Mucosa of rectum (tissue), 2 donors: Measurements from ENCODE around the gene MED13L.

Source experiments
- H3K27ac ChIP-seq, 2 donors: one replicate each; pipeline ENCODE4 v1.7.0; 2013; ENCODE audit warnings: inconsistent platforms in 2 of 2, low read depth in 2 of 2, low read length in 2 of 2
- H3K27me3 ChIP-seq, 2 donors: one replicate each; pipeline ENCODE4 v1.7.0; 2013; ENCODE audit warnings: low read length in 2 of 2; ENCODE audit not compliant: control insufficient read depth in 2 of 2, insufficient read depth in 2 of 2
- H3K36me3 ChIP-seq, 2 donors: one replicate each; pipeline ENCODE4 v1.7.0; 2013; ENCODE audit warnings: low read length in 2 of 2; ENCODE audit not compliant: control insufficient read depth in 2 of 2, insufficient read depth in 2 of 2
- H3K4me1 ChIP-seq, 2 donors: one replicate each; pipeline ENCODE4 v1.7.0; 2013; ENCODE audit warnings: low read length in 2 of 2, mild to moderate bottlenecking in 1 of 2; ENCODE audit not compliant: control insufficient read depth in 2 of 2, insufficient read depth in 2 of 2
- H3K4me3 ChIP-seq, 2 donors: one replicate each; pipeline ENCODE4 v1.7.0; 2013; ENCODE audit warnings: low read length in 2 of 2
- H3K9ac ChIP-seq, 2 donors: one replicate each; pipeline ENCODE4 v1.7.0; 2013; ENCODE audit warnings: low read length in 2 of 2, low read depth in 1 of 2, mild to moderate bottlenecking in 1 of 2
- H3K9me3 ChIP-seq, 2 donors: one replicate each; pipeline ENCODE4 v1.7.0; 2013; ENCODE audit warnings: low read length in 2 of 2; ENCODE audit not compliant: control insufficient read depth in 2 of 2
- donor health status: healthy.
- donor health status: Normal muscosa, but diverticular disease.

The MED13L gene

GRCh38 chr12:115943630-115944391 lies 333.7 kb downstream of the MED13L start:
- Histone ChIP-seq H3K4me3 (no peak overlapping the region), H3K27ac (no peak overlapping the region)

DNA sequence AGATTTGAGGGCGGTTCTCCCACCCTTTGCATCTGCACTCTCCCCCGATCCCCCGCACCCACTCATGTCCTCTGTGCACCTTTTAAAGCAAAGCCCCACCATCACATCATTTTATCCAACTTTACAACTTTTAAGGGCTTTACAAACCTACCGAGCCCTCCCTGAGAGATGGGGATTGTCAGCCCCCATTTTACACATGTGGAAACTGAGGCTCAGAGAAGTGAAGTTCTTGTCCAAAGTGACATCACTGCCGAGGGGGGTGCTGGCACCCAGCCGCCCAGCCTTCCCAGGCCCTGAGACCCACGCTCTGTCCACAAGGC lies 334.2 kb downstream of the MED13L start:
- Histone ChIP-seq H3K36me3 (no peaks in the 10 kb centered on the region), H3K27me3 (no peaks in the 10 kb centered on the region), H3K4me1 (no peaks in the 10 kb centered on the region), H3K9me3 (peaks cover 0 to 5% of the 10 kb centered on the region in 2 donors), H3K27ac (no peak overlapping the region), H3K9ac (no peak overlapping the region), H3K4me3 (no peak overlapping the region)

More at GRCh38 chr12:115943630-115944391, 333.7 kb downstream of the MED13L start:
- H3K9ac ChIP-seq: no peak overlapping the region
- H3K36me3 ChIP-seq: no peaks in the 10 kb centered on the region
- H3K4me1 ChIP-seq: no peaks in the 10 kb centered on the region
- no peaks in the 10 kb centered on the region for H3K27me3 ChIP-seq
- peaks cover 0 to 4% of the 10 kb centered on the region in 2 donors for H3K9me3 ChIP-seq

- no peaks in the 10 kb centered on the region for H3K4me1 ChIP-seq
- no peak overlapping the region for H3K9ac ChIP-seq
- peaks cover 0 to 5% of the 10 kb centered on the region in 2 donors for H3K9me3 ChIP-seq
- no peaks in the 10 kb centered on the region for H3K27me3 ChIP-seq
- H3K27ac ChIP-seq: no peak overlapping the region
- no peaks in the 10 kb centered on the region for H3K36me3 ChIP-seq
- no peak overlapping the region for H3K4me3 ChIP-seq
Observed at GRCh38 chr12:115942346-115942745, 335.1 kb downstream of the MED13L start.

- H3K27me3 ChIP-seq: no peaks in the 10 kb centered on the region
Observed at GRCh38 chr12:115941362-115941761, 336.1 kb downstream of the MED13L start.

DNA sequence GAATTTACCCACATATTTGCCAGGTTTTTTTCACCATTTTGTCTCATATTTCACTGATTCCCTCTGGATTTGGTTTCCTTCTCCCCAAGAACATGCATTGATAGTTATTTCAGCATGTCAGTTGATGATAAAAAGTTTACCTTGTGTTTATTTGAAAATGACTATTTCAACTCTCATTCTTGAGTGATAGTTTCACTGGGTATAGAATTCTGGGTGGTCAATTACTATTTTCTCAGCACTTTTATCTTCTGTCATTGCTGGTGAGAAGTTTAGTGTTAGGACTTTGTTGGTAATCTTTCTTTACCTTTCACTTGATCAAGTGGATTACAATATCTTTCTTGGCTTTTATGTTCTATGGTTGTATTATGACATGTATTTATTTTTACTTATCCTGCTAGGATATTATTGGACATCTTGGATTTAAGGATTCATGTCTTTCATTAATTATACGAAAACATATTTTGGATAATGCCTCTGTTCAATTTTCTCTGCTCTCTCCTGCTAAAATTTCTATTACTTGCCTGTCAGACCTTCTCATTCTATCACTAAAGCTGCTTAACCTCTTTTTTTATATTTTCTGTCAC lies 338.6 kb downstream of the MED13L start:
- Histone ChIP-seq H3K9me3 (peaks cover 0 to 5% of the 10 kb centered on the region in 2 donors), H3K27me3 (no peaks in the 10 kb centered on the region), H3K4me1 (no peaks in the 10 kb centered on the region), H3K36me3 (no peaks in the 10 kb centered on the region), H3K9ac (no peak overlapping the region), H3K27ac (no peak overlapping the region), H3K4me3 (no peak overlapping the region)

More at GRCh38 chr12:115941362-115941761, 336.1 kb downstream of the MED13L start:
- H3K9me3 ChIP-seq: peaks cover 0 to 5% of the 10 kb centered on the region in 2 donors
- H3K36me3 ChIP-seq: no peaks in the 10 kb centered on the region
- H3K9ac ChIP-seq: no peak overlapping the region
- no peak overlapping the region for H3K4me3 ChIP-seq
- no peak overlapping the region for H3K27ac ChIP-seq
- no peaks in the 10 kb centered on the region for H3K4me1 ChIP-seq

DNA sequence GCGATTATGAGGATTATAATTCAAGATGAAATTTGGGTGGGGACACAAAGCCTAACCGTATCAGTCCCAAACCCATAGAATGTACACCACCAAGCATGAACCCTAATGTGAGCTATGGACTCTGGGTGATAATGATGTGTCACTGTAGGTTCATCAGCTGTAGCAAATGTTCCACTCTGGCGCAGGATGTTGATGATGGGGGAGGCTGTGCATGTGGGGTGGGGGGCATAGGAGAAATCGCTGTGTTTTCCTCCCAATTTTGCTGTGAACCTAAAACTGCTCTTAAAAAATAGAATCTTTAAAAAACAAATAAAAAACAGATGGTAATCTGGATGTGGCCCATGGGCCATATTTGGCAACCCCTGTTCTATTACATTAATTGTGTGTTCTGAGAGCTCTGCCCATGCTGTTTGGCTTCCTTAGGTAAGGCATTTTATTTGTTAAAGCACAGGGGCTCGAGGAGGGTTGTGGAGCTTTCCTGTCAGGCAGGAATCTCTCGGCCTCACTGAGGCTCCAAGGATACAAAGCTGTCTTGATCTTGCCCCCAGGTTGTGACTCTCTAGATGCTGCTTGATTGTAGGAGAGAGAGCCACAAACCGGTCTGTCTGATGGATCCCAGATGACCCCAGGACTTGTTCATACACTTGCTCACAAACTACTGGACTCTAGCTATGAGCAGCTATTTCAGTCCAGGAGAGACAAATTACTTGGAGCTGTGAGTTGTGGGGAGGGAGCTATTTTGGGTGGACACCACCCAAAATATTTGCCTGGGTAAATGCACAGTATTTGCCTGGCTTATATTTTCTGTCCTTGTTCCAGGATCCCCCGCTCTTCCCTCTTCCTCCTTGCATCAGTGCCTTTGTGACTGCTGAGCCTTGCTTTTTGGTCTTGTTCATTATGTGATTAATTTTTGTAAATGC lies 340.2 kb downstream of the MED13L start:
- no peaks in the 10 kb centered on the region for H3K36me3 ChIP-seq
- H3K4me1 ChIP-seq: no peaks in the 10 kb centered on the region
- no peak overlapping the region for H3K4me3 ChIP-seq
- H3K9me3 ChIP-seq: peaks cover 0 to 5% of the 10 kb centered on the region in 2 donors
- H3K27me3 ChIP-seq: no peaks in the 10 kb centered on the region
- H3K9ac ChIP-seq: no peak overlapping the region
- H3K27ac ChIP-seq: no peak overlapping the region

DNA sequence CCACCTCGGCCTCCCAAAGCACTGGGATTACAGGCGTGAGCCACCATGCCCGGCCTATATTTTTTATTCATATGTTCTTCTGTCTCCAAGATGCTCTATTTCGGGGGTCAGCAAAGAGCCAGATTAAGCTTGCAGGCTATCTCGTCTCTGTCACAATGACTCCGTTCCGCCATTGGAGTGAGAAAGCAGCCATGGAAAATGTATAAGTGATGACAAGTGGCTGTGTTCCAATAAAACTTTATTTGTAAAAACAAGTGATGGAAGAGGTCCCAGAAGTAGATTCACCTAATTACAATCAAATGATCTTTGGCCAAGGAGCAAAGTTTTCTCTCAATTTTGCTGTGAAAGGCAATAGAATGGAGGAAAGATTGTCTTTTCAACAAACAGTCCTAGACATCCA lies 342.6 kb downstream of the MED13L start:
- H3K9me3 ChIP-seq: peaks cover 0 to 3% of the 10 kb centered on the region in 2 donors

DNA sequence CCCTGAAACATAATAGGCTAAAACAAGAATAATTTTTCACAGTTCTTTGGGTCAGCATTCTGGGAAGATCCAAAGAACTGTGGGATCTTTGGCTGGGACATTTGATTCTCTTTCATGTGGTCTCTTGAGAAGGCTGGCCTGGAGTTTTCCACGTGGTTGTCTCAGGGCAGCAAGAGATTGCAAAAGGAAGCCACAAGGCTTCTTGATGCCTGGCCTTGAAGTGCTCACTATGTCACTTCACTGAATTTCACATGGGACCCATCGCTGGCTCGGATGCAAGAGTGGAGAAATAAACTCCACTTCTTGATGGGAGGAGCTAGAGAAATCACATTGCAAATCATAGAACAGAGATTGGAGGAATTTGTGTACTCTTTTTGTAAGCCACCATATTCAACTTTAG lies 343.4 kb downstream of the MED13L start:
- peaks cover 0 to 2% of the 10 kb centered on the region in 2 donors for H3K9me3 ChIP-seq
- H3K9ac ChIP-seq: no peak overlapping the region

More for the DNA sequence above, 342.6 kb downstream of the MED13L start:
- no peaks in the 10 kb centered on the region for H3K27me3 ChIP-seq
- H3K4me1 ChIP-seq: no peaks in the 10 kb centered on the region
- no peak overlapping the region for H3K27ac ChIP-seq
- H3K4me3 ChIP-seq: no peak overlapping the region
- H3K36me3 ChIP-seq: no peaks in the 10 kb centered on the region
- no peak overlapping the region for H3K9ac ChIP-seq

GRCh38 chr12:115932066-115932465 lies 345.4 kb downstream of the MED13L start:
- Histone ChIP-seq H3K4me1 (no peaks in the 10 kb centered on the region), H3K27ac (no peak overlapping the region), H3K36me3 (no peaks in the 10 kb centered on the region), H3K27me3 (no peaks in the 10 kb centered on the region), H3K4me3 (no peak overlapping the region), H3K9ac (no peak overlapping the region), H3K9me3 (no peaks in the 10 kb centered on the region)

More for the DNA sequence above, 343.4 kb downstream of the MED13L start:
- Histone ChIP-seq H3K4me3 (no peak overlapping the region), H3K36me3 (no peaks in the 10 kb centered on the region), H3K27me3 (no peaks in the 10 kb centered on the region), H3K4me1 (no peaks in the 10 kb centered on the region), H3K27ac (no peak overlapping the region)

- Histone ChIP-seq H3K9me3 (no peaks in the 10 kb centered on the region), H3K4me3 (no peak overlapping the region), H3K36me3 (no peaks in the 10 kb centered on the region)
Observed at GRCh38 chr12:115930336-115930735, 347.2 kb downstream of the MED13L start.

More at GRCh38 chr12:115930336-115930735, 347.2 kb downstream of the MED13L start:
- H3K4me1 ChIP-seq: no peaks in the 10 kb centered on the region
- H3K9ac ChIP-seq: no peak overlapping the region
- no peaks in the 10 kb centered on the region for H3K27me3 ChIP-seq
- H3K27ac ChIP-seq: no peak overlapping the region
